H1 (cell line): ENCODE data around the gene LILRB3. TPM values are rescaled to one million over a fixed set of nuclear protein-coding genes. Genes with fewer than 3 reads are reported as not detected.

Experiments used
- CTCF ChIA-PET: fragments of 300-600 bp; sonication (Branson Sonifier 250); formaldehyde crosslinking; loops from one replicate; lab custom pipeline; 2021; ENCODE audit not compliant: partially characterized antibody; lab: Charles Lee
- POLR2A ChIA-PET: fragments of 300-600 bp; sonication (Branson Sonifier 250); formaldehyde crosslinking; loops from one replicate; lab custom pipeline; 2021; ENCODE audit warnings: inconsistent platforms; ENCODE audit not compliant: partially characterized antibody; lab: Charles Lee
- DNase-seq, 2 experiments: peaks; one replicate each; pipeline versions ENCODE4 v3.0.0 to v3.0.0-alpha.2; 2010 to 2022; ENCODE audit warnings: low spot score in 2 of 2, low read depth in 1 of 2, mixed read lengths in 1 of 2
- FAIRE-seq: peaks from 2 replicates; lab custom pipeline; 2011; peaks lifted over from hg19 to GRCh38; lab: Jason Lieb, UNC
- H2AFZ ChIP-seq: 2 replicates; pipeline ENCODE4 v1.8.1; 2012; ENCODE audit warnings: low read length, inconsistent platforms
- H2AK5ac ChIP-seq: 2 replicates; pipeline ENCODE4 v1.6.1; 2013; ENCODE audit warnings: low read depth, low read length
- H2BK120ac ChIP-seq: replicated peaks from 2 replicates; pipeline ENCODE3; 2013; ENCODE audit warnings: low read depth, low read length, inconsistent platforms
- H2BK12ac ChIP-seq: 2 replicates; pipeline ENCODE4 v1.6.1; 2013; ENCODE audit warnings: low read depth, low read length
- H2BK15ac ChIP-seq: 2 replicates; pipeline ENCODE4 v1.6.1; 2013; ENCODE audit warnings: low read length
- H2BK20ac ChIP-seq: 2 replicates; pipeline ENCODE4 v1.6.1; 2013; ENCODE audit warnings: low read length
- H2BK5ac ChIP-seq: 2 replicates; pipeline ENCODE4 v1.6.1; 2013; ENCODE audit warnings: low read depth, low read length
- H3K14ac ChIP-seq: 2 replicates; pipeline ENCODE4 v1.6.1; 2013; ENCODE audit warnings: inconsistent platforms; ENCODE audit not compliant: insufficient read length
- H3K18ac ChIP-seq: 2 replicates; pipeline ENCODE4 v1.6.1; 2013; ENCODE audit warnings: low read length; ENCODE audit errors: extremely low read depth
- H3K23ac ChIP-seq: 2 replicates; pipeline ENCODE4 v1.6.1; 2013; ENCODE audit warnings: inconsistent platforms; ENCODE audit not compliant: insufficient read length
- H3K23me2 ChIP-seq: 2 replicates; pipeline ENCODE4 v1.6.1; 2013; ENCODE audit warnings: low read depth, low read length
- H3K27ac ChIP-seq: 2 replicates; pipeline ENCODE4 v1.6.1; 2011; ENCODE audit warnings: low read depth, low read length, inconsistent platforms
- H3K27me3 ChIP-seq, 4 experiments: replicated peaks in 1 of 4; 1 replicate in 1 of 4; 2 replicates in 3 of 4; pipeline versions ENCODE4 v1.6.1 to v1.8.1; 2011 to 2013; ENCODE audit warnings: low read length in 3 of 4, mild to moderate bottlenecking in 3 of 4, inconsistent platforms in 2 of 4, mixed read lengths in 2 of 4, moderate library complexity in 1 of 4; ENCODE audit not compliant: control insufficient read depth in 3 of 4, insufficient read depth in 3 of 4; ENCODE audit errors: extremely low read depth in 1 of 4
- H3K36me3 ChIP-seq, 4 experiments: 2 replicates each; pipeline versions ENCODE4 v1.6.1 to v1.8.1; 2011 to 2013; ENCODE audit warnings: mild to moderate bottlenecking in 4 of 4, low read length in 3 of 4, moderate library complexity in 2 of 4, control low read depth in 1 of 4, inconsistent platforms in 1 of 4; ENCODE audit not compliant: insufficient read depth in 4 of 4, control insufficient read depth in 2 of 4
- H3K4ac ChIP-seq: replicated peaks from 2 replicates; pipeline ENCODE3; 2013; ENCODE audit warnings: low read length, low read depth, mixed read lengths, inconsistent platforms; ENCODE audit not compliant: insufficient read length
- H3K4me1 ChIP-seq, 4 experiments: replicated peaks in 1 of 4; 1 replicate in 1 of 4; 2 replicates in 3 of 4; pipeline versions ENCODE4 v1.6.1 to v1.8.1; 2011 to 2013; ENCODE audit warnings: low read length in 3 of 4, inconsistent platforms in 2 of 4, mixed read lengths in 1 of 4; ENCODE audit not compliant: insufficient read depth in 4 of 4, control insufficient read depth in 3 of 4
- H3K4me2 ChIP-seq, 2 experiments: 2 replicates each; pipeline versions ENCODE4 v1.6.1 to v1.8.1; 2011 to 2013; ENCODE audit warnings: low read depth in 2 of 2, low read length in 2 of 2, control low read depth in 1 of 2, inconsistent platforms in 1 of 2, mild to moderate bottlenecking in 1 of 2; ENCODE audit not compliant: insufficient read depth in 1 of 2
- H3K4me3 ChIP-seq, 4 experiments: fragments of 200-600, 300-600 bp in 1 of 4; sonication (generic), shearing (Covaris generic), sonication (Bioruptor Twin) in 1 of 4; 2 replicates each; pipeline versions ENCODE4 v1.5.1 to v1.8.1; 2011 to 2016; ENCODE audit warnings: low read length in 4 of 4, low read depth in 3 of 4, control low read depth in 2 of 4, inconsistent platforms in 2 of 4, mild to moderate bottlenecking in 2 of 4, mixed read lengths in 1 of 4, moderate library complexity in 1 of 4; ENCODE audit not compliant: insufficient read depth in 2 of 4; ENCODE audit errors: extremely low read depth in 1 of 4
- H3K56ac ChIP-seq: replicated peaks from 2 replicates; pipeline ENCODE3; 2013; ENCODE audit warnings: low read depth, mild to moderate bottlenecking, mixed read lengths, low read length, inconsistent platforms; ENCODE audit not compliant: insufficient read length
- H3K79me1 ChIP-seq: 2 replicates; pipeline ENCODE4 v1.6.1; 2013; ENCODE audit warnings: low read depth, low read length, control low read depth
- H3K79me2 ChIP-seq, 2 experiments: 2 replicates each; pipeline versions ENCODE4 v1.6.1 to v1.8.1; 2012 to 2013; ENCODE audit warnings: low read length in 2 of 2, mild to moderate bottlenecking in 2 of 2, inconsistent platforms in 1 of 2; ENCODE audit not compliant: insufficient read depth in 2 of 2, control insufficient read depth in 1 of 2
- H3K9ac ChIP-seq, 4 experiments: replicated peaks in 1 of 4; 1 replicate in 1 of 4; 2 replicates in 3 of 4; pipeline versions ENCODE4 v1.6.1 to v1.8.1; 2011 to 2013; ENCODE audit warnings: low read depth in 3 of 4, low read length in 3 of 4, control low read depth in 2 of 4, mild to moderate bottlenecking in 2 of 4, moderate library complexity in 2 of 4, inconsistent platforms in 1 of 4; ENCODE audit errors: extremely low read depth in 1 of 4
- H3K9me3 ChIP-seq, 2 experiments: 2 replicates each; pipeline versions ENCODE4 v1.6.1 to v1.8.1; 2012 to 2013; ENCODE audit warnings: mild to moderate bottlenecking in 2 of 2, moderate library complexity in 2 of 2, control low read depth in 1 of 2, inconsistent platforms in 1 of 2, low read depth in 1 of 2, low read length in 1 of 2, mixed read lengths in 1 of 2; ENCODE audit not compliant: insufficient read depth in 2 of 2
- H4K20me1 ChIP-seq, 2 experiments: replicated peaks in 1 of 2; 2 replicates each; pipeline versions ENCODE3 to v1.8.1; 2011 to 2013; ENCODE audit warnings: inconsistent platforms in 2 of 2, low read length in 2 of 2, mild to moderate bottlenecking in 1 of 2; ENCODE audit not compliant: insufficient read depth in 2 of 2, control insufficient read depth in 1 of 2
- H4K5ac ChIP-seq: 2 replicates; pipeline ENCODE4 v1.6.1; 2013; ENCODE audit warnings: low read length, low read depth, mixed read lengths, inconsistent platforms; ENCODE audit not compliant: insufficient read length
- H4K8ac ChIP-seq: 2 replicates; pipeline ENCODE4 v1.8.0; 2013; ENCODE audit warnings: mild to moderate bottlenecking, moderate library complexity, low read length, inconsistent platforms; ENCODE audit not compliant: insufficient read depth; ENCODE audit errors: extremely low read depth
- H4K91ac ChIP-seq: replicated peaks from 2 replicates; pipeline ENCODE3; 2013; ENCODE audit warnings: low read length, mixed read lengths, inconsistent platforms; ENCODE audit not compliant: insufficient read length
- CBX5 ChIP-seq: fragments of 300-800, 300-1000 bp; sonication (generic); IDR thresholded peaks from 2 replicates; pipeline ENCODE4 v1.7.1; 2016; ENCODE audit warnings: antibody characterized with exemption, low read length, low read depth
- FOSL1 ChIP-seq: IDR thresholded peaks from 2 replicates; pipeline ENCODE4 v1.6.1; 2011; ENCODE audit warnings: mild to moderate bottlenecking, low read depth, low read length, moderate library complexity; ENCODE audit not compliant: insufficient read depth
- GABPA ChIP-seq: IDR thresholded peaks from 2 replicates; pipeline ENCODE4 v1.6.1; 2011; ENCODE audit warnings: mild to moderate bottlenecking, low read length, moderate library complexity, borderline replicate concordance; ENCODE audit not compliant: insufficient read depth
- GTF2F1 ChIP-seq: IDR thresholded peaks from 2 replicates; pipeline ENCODE4 v1.6.1; 2012; ENCODE audit warnings: low read depth, low read length, improper control_type of control experiment, borderline replicate concordance
- MAFK ChIP-seq: IDR thresholded peaks from 2 replicates; pipeline ENCODE4 v1.6.1; 2012; ENCODE audit warnings: low read depth, mild to moderate bottlenecking, improper control_type of control experiment, low read length
- RAD21 ChIP-seq, 2 experiments: IDR thresholded peaks in 1 of 2; conservative IDR thresholded peaks in 1 of 2; 2 replicates each; pipeline ENCODE4 v1.6.1; 2011; ENCODE audit warnings: low read depth in 2 of 2, low read length in 2 of 2, improper control_type of control experiment in 1 of 2, inconsistent platforms in 1 of 2, mild to moderate bottlenecking in 1 of 2, moderate library complexity in 1 of 2
- SP2 ChIP-seq: IDR thresholded peaks from 2 replicates; pipeline ENCODE4 v1.6.1; 2012; ENCODE audit warnings: mild to moderate bottlenecking, low read length, inconsistent platforms
- WGBS, 2 experiments: shearing (Covaris generic) in 1 of 2; methylation state at CpG; one replicate each; pipeline versions ENCODE4 v1.1.6 to v1.1.7; 2013 to 2015; ENCODE audit warnings: low lambda C conversion rate in 2 of 2, mixed read lengths in 2 of 2, inconsistent platforms in 1 of 2, low coverage in 1 of 2, missing lambda C conversion rate in 1 of 2; ENCODE audit not compliant: insufficient replicate concordance in 2 of 2, insufficient coverage in 1 of 2, insufficient read length in 1 of 2; ENCODE audit errors: extremely low coverage in 1 of 2, missing lambda C conversion rate in 1 of 2; 5-methylcytosine and 5-hydroxymethylcytosine counted together
- polyA plus RNA-seq, 7 experiments: library from polyadenylated mRNA; depleted of rRNA in 3 of 7; stranded (reverse) in 5 of 7; unstranded in 2 of 7; fragments of >200 nt in 5 of 7; fragments of 200-250 nt in 2 of 7; gene quantifications; 1 replicate in 5 of 7; 2 replicates in 1 of 7; 4 replicates in 1 of 7; pipeline versions ENCODE4 v1.2.1 to v1.2.3, GENCODE V29; 2011 to 2013; ENCODE audit warnings: missing spikeins in 2 of 7, mixed read lengths in 2 of 7
- total RNA-seq: library from RNA; stranded (reverse); fragmentation: NEBNext Ultra II Directional; extraction: Animal tissue kit (Norgen Biotek cat#: 25700); gene quantifications from 2 replicates; pipeline ENCODE4 v1.2.1, GENCODE V29; 2021
- TF ChIP-seq, protein P1 (sequence below), 3 experiments: IDR thresholded peaks; 1 replicate in 2 of 3; 2 replicates in 1 of 3; pipeline versions ENCODE4 v1.5.1 to v1.6.1; 2011; ENCODE audit warnings: low read length in 3 of 3, mild to moderate bottlenecking in 3 of 3, inconsistent platforms in 2 of 3, low read depth in 1 of 3, moderate library complexity in 1 of 3; ENCODE audit not compliant: insufficient read depth in 1 of 3; ENCODE audit errors: control extremely low read depth in 1 of 3

Gene LILRB3
- total and polyA plus RNA-seq, 2 of the 8 experiments (the other 6 are each of a cell fraction or from before 2014, with no cell fraction given) = not detected

DNA sequence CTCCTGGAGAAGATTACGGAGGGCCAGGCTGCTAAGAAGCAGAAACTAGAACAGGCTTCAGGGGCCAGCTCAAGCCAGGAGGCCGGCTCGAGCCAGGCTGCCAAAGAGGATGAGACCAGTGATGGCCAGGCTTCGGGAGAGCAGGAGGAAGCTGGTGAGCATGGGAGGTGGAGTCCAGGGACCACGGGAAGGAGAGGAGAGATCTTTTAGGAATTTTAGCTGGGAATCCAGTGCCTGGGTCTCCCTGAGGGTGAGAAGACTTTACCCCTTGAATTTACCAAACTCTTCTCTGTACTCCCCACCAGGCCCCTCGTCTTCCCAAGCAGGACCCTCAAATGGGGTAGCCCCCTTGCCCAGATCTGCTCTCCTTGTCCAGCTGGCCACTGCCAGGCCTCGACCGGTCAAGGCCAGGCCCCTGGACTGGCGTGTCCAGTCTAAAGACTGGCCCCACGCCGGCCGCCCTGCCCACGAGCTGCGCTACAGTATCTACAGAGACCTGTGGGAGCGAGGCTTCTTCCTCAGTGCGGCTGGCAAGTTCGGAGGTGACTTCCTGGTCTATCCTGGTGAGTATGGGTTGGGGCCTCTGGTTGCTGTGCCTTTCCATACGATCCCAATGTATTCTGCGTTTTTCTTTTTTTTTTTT lies 30.9 kb downstream of the LILRB3 start:
- no peak overlapping the region for H3K4ac ChIP-seq
- H2BK12ac ChIP-seq = no peak overlapping the region
- H3K56ac ChIP-seq = no peak overlapping the region
- H2AK5ac ChIP-seq = peak overlapping the region; percentile 82; the same call in 1 of the 2 replicates
- no peak overlapping the region for H4K8ac ChIP-seq
- H2BK15ac ChIP-seq = no peak overlapping the region
- peaks cover 3 to 19% (median 5%) of the 10 kb centered on the region in 4 experiments; a peak in 7 of 8 replicates for H3K36me3 ChIP-seq
- no peaks in the 10 kb centered on the region for H3K9me3 ChIP-seq
- peak overlapping the region; percentile 62 to 91 (median 75) for H3K4me3 ChIP-seq
- peaks cover 13% of the 10 kb centered on the region for H3K79me1 ChIP-seq
- no peaks in the 10 kb centered on the region for H3K27me3 ChIP-seq
- peak overlapping the region; percentile 77 to 97 for H3K4me2 ChIP-seq
- DNase-seq (no peak), FAIRE-seq (no peak)
- ChIA-PET CTCF (interaction anchor here (0.6 to 1.4 kb wide), 7 partner anchors 12 to 338 kb away, joined by 3 to 5 read pairs (median 3); no protein-coding TSS in a partner anchor), POLR2A (interaction anchor here (0.7 to 28.7 kb wide), 12 partner anchors 9 to 76 kb away, joined by 3 to 909 read pairs (median 4); partner anchors contain the start of genes CNOT3, PRPF31, RPS9 and TFPT)
- H2BK20ac ChIP-seq = no peak overlapping the region
- no peak overlapping the region for H4K5ac ChIP-seq
- H3K9ac ChIP-seq = peak overlapping the region; percentile 56 to 97 (median 82)
- H4K20me1 ChIP-seq = peaks cover 0 to 4% of the 10 kb centered on the region in 2 experiments
- peaks cover 3 to 25% of the 10 kb centered on the region in 2 experiments; a peak in 3 of 4 replicates for H3K79me2 ChIP-seq
- no peak overlapping the region for H3K23ac ChIP-seq
- peaks cover 11% of the 10 kb centered on the region for H3K23me2 ChIP-seq
- peak overlapping the region; percentile 69; the same call in 1 of the 2 replicates for H2BK5ac ChIP-seq
- peaks cover 3 to 12% (median 7%) of the 10 kb centered on the region in 4 experiments; a peak in 5 of 7 replicates for H3K4me1 ChIP-seq
- no peak overlapping the region for H2AFZ ChIP-seq
- 77% methylated on average over 17 of the region's 19 CpGs; no CpG with 5 or more reads in 1 of the 2 experiments for WGBS, 2 experiments
- no peak overlapping the region for H2BK120ac ChIP-seq
- no peak overlapping the region for H4K91ac ChIP-seq
- no peak overlapping the region for H3K18ac ChIP-seq
- no peak overlapping the region for H3K14ac ChIP-seq
- H3K27ac ChIP-seq = 0 out of 2 replicates have a peak overlapping the region, but pooled peaks have one; percentile 99
- TF ChIP-seq GTF2F1 (no peak), SP2 (no peak), FOSL1 (no peak), RAD21 (IDR thresholded peaks at IDR 0.05 in 1 of 2, conservative IDR thresholded peaks at IDR 0.05 in 1 of 2; ENCODE audit: low read depth in 2 of 2, low read length in 2 of 2) (no peak), MAFK (no peak), CBX5 (no peak), GABPA (no peak)
- TF ChIP-seq, protein P1, sequence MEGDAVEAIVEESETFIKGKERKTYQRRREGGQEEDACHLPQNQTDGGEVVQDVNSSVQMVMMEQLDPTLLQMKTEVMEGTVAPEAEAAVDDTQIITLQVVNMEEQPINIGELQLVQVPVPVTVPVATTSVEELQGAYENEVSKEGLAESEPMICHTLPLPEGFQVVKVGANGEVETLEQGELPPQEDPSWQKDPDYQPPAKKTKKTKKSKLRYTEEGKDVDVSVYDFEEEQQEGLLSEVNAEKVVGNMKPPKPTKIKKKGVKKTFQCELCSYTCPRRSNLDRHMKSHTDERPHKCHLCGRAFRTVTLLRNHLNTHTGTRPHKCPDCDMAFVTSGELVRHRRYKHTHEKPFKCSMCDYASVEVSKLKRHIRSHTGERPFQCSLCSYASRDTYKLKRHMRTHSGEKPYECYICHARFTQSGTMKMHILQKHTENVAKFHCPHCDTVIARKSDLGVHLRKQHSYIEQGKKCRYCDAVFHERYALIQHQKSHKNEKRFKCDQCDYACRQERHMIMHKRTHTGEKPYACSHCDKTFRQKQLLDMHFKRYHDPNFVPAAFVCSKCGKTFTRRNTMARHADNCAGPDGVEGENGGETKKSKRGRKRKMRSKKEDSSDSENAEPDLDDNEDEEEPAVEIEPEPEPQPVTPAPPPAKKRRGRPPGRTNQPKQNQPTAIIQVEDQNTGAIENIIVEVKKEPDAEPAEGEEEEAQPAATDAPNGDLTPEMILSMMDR (IDR thresholded peaks at IDR 0.05; ENCODE audit: control extremely low read depth in 1 of 3, insufficient read depth in 1 of 3, low read depth in 1 of 3, low read length in 3 of 3) = no peak
